ENCODE results near the gene AFTPH. TPM values are rescaled to one million over a fixed set of nuclear protein-coding genes. Genes with fewer than 3 reads are reported as not detected.

Gene AFTPH
- total RNA-seq, 3 donors from 2014 or later = 33.4 to 75.8 (median 55.1) TPM

DNA sequence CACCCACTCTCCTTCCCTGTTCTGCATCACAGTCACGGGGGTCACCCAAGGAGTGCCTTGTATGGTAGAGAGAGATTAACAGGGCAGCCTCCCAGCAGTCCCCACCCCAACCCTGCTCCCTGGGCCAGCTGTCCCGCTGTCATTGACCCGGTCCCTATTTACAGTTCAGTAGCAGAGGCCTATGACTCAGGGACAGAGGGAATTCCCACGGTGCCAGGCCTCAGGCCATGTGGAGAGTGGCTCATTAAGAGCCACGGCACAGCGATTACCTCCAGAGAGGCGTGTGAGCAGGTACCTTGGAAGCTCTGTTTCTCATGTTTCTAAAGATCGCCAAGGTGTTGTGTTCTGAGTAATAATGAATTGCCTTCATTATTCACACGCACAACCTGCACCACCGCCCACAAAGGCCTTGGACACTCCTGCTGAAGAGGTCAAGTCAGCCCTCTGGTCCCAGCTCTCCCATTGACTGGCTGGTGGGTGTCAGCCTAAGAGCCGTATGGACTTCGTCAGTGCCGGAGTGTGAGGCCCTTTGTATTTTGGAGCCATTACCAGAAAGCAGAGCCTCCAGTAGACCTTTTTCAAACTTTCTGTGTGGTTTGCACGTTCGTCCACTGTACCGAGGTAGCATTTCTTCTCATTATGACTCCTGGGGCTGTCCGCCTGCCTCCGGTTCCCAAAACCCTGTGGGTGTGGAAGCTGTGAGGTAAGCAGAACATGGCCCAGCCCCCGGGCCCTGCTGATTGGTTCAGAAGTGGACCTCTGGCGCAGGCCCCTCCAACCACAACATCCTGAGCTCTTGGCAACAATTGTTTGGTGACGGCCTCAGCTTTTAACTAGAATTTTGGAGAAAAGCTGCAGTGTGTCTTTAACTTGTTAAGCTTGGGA lies 82.6 kb downstream of the AFTPH start:
- H3K4me3 ChIP-seq = peak overlapping the region in 2 of 3 donors; percentile 17 to 40
- no peaks in the 10 kb centered on the region for H3K36me3 ChIP-seq
- intact Hi-C loops (cut with DNase I; ENCODE audit: low total_unique reads) = loop anchor here (10.0 kb wide), 1 partner anchor 268 kb away; no protein-coding TSS in a partner anchor
- H3K9me3 ChIP-seq = no peaks in the 10 kb centered on the region
- no peaks in the 10 kb centered on the region for H3K27me3 ChIP-seq
- peak overlapping the region; percentile 75 to 76 for H3K27ac ChIP-seq
- peak; percentile 71 to 80 for DNase-seq (ENCODE audit: low spot score in 2 of 2)
- H3K4me1 ChIP-seq = peaks cover 0 to 16% of the 10 kb centered on the region in 2 donors
- TF ChIP-seq POLR2A (IDR thresholded peaks at IDR 0.05) = no peak
- TF ChIP-seq, protein P1, sequence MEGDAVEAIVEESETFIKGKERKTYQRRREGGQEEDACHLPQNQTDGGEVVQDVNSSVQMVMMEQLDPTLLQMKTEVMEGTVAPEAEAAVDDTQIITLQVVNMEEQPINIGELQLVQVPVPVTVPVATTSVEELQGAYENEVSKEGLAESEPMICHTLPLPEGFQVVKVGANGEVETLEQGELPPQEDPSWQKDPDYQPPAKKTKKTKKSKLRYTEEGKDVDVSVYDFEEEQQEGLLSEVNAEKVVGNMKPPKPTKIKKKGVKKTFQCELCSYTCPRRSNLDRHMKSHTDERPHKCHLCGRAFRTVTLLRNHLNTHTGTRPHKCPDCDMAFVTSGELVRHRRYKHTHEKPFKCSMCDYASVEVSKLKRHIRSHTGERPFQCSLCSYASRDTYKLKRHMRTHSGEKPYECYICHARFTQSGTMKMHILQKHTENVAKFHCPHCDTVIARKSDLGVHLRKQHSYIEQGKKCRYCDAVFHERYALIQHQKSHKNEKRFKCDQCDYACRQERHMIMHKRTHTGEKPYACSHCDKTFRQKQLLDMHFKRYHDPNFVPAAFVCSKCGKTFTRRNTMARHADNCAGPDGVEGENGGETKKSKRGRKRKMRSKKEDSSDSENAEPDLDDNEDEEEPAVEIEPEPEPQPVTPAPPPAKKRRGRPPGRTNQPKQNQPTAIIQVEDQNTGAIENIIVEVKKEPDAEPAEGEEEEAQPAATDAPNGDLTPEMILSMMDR (IDR thresholded peaks at IDR 0.05) = no peak
- no peak for TF ChIP-seq POLR2AphosphoS5 (IDR thresholded peaks at IDR 0.05)

DNA sequence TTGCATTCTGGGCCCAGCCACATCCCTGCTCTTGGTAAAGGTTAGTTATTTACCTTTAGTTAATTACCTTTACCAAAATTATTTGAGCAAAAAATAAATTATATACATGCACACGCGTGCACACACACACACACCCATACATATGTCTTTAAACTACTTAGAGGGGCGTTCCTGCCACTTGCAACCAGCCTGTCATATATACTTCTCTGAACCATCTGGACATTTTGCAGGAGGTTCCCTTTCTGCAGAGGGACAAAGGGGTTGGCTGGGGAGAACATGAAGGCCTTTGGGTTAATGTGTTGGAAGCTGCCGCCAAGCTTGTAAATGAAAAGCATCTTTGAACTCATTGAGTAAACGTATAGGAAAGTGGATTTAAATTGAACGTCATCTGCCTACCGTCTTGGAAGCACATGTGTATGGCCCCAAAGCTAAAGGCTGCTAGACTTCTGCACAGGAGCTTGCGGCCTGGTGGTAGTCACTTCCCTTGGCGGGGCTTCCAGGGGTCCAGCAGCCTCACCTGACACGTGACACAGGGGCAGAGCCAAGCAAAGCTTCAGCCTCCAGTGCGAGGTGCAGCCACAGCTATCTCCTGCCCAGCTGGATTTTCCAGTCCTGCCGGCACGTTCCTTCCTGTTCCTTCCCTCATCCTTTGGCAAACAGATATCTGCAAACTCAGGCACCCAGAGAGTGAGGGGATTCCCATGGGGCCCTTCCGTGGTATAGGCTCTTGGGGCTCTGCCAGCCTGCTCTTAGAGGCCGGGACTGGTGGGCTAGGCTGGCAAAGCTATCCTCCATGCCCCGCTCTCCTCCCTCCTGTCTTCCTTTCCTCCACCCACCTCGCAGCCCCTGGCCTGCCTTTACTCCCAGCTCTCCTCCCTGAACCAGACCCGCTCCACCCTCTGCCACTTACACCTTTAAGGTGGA lies 83.5 kb downstream of the AFTPH start:
- intact Hi-C loops (cut with DNase I; ENCODE audit: low total_unique reads) = loop anchor here (10.0 kb wide), 1 partner anchor 267 kb away; no protein-coding TSS in a partner anchor
- DNase-seq (ENCODE audit: low spot score in 2 of 2) = peak; percentile 74 to 79
- TF ChIP-seq POLR2AphosphoS5 (IDR thresholded peaks at IDR 0.05) = peak in 1 of 3 donors; percentile 74
- TF ChIP-seq, protein P1 (IDR thresholded peaks at IDR 0.05) = no peak
- no peak for TF ChIP-seq POLR2A (IDR thresholded peaks at IDR 0.05)
- Histone ChIP-seq H3K27ac (peak overlapping the region; percentile 75 to 76), H3K27me3 (no peaks in the 10 kb centered on the region), H3K9me3 (no peaks in the 10 kb centered on the region), H3K4me3 (no peak overlapping the region), H3K36me3 (no peaks in the 10 kb centered on the region), H3K4me1 (peaks cover 0 to 16% of the 10 kb centered on the region in 2 donors)

DNA sequence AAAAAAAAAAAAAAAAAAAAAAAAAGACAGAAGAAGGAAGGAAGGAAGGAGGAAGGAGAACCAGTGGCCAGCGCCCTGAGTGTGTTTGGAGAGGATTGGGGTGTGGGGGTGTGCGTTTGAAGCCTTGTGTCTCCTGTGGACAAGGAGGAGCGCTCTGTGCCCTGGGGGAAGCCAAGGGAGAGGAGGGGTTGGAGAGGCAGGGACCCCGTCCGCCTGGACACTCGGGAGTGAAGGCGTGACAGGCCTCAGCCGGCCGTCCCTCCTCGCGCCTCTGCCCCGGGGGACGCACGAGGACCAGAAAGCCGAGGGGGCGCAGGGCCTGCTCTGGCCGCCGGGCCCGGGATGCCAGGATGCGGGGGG lies 84.7 kb downstream of the AFTPH start:
- H3K4me3 ChIP-seq = peak overlapping the region; percentile 47 to 79 (median 59)
- TF ChIP-seq, protein P1 (IDR thresholded peaks at IDR 0.05) = no peak
- TF ChIP-seq POLR2A (IDR thresholded peaks at IDR 0.05) (no peak), POLR2AphosphoS5 (IDR thresholded peaks at IDR 0.05) (no peak)
- H3K9me3 ChIP-seq = no peaks in the 10 kb centered on the region
- no peaks in the 10 kb centered on the region for H3K27me3 ChIP-seq
- H3K27ac ChIP-seq = peak overlapping the region; percentile 81 to 83
- H3K4me1 ChIP-seq = peaks cover 0 to 16% of the 10 kb centered on the region in 2 donors
- no peak for DNase-seq (ENCODE audit: low spot score in 2 of 2)
- intact Hi-C loops (cut with DNase I; ENCODE audit: low total_unique reads) = loop anchor here (10.0 kb wide), 1 partner anchor 266 kb away; no protein-coding TSS in a partner anchor
- no peaks in the 10 kb centered on the region for H3K36me3 ChIP-seq

DNA sequence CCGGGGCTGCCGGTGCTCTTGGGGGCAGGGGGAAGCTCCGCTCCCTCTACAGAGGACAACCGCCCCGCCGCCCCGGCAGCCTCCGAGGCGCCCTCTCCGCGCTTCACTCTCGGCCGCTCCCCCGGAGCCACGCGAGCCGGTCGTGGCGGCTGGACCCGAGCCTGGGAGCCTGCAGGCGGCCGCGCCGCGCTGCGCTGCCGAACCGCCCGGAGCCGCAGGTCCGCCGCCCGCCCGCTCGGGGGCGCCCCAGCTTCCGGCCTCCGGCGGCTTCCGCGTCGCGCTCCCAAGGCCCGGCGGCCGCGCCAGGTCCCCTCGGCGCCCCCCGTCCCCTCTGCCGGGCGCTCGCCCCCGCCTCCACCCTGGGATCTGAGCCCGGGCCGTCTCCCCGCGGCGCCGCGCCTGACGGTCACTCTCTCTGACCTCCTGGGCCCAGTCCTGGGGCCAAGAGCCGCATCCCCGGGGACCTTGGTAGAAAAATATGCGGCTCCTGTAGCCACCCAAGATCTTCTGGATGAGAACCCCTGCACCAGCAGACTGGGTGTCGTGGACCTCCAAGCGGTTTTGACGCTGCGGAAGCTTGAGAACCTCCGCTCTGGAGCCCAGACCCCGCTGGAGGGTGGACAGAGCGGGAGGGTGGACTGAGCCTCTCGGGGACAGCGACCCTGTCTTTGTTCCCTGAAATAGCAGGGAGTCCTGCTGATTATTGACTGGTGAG lies 85.3 kb downstream of the AFTPH start:
- H3K36me3 ChIP-seq = no peaks in the 10 kb centered on the region
- H3K4me3 ChIP-seq = peak overlapping the region; percentile 47 to 79 (median 59)
- intact Hi-C loops (cut with DNase I; ENCODE audit: low total_unique reads) = loop anchor here (10.0 kb wide), 1 partner anchor 265 kb away; no protein-coding TSS in a partner anchor
- TF ChIP-seq, protein P1 (IDR thresholded peaks at IDR 0.05) = peak in 1 of 3 donors; percentile 72
- TF ChIP-seq POLR2AphosphoS5 (IDR thresholded peaks at IDR 0.05) = no peak
- no peak for TF ChIP-seq POLR2A (IDR thresholded peaks at IDR 0.05)
- DNase-seq (ENCODE audit: low spot score in 2 of 2) = no peak
- peaks cover 0 to 16% of the 10 kb centered on the region in 2 donors for H3K4me1 ChIP-seq
- peak overlapping the region; percentile 81 to 83 for H3K27ac ChIP-seq
- no peaks in the 10 kb centered on the region for H3K9me3 ChIP-seq
- H3K27me3 ChIP-seq = no peaks in the 10 kb centered on the region
